ES-I3 (cell line): ENCODE data around the gene SLC1A6.
A peak's percentile ranks its signal among the peaks of the same experiment; 100 is the strongest.
"Not testable (repeated sequence)": the region's sequence is repeated elsewhere in the genome, so short reads cannot be mapped to it uniquely, and the experiment has no call there.

Experiments
- H3K36me3 ChIP-seq: 2 replicates; pipeline ENCODE4 v1.6.1; 2013; ENCODE audit warnings: mild to moderate bottlenecking, low read length, control low read depth, moderate library complexity; ENCODE audit not compliant: insufficient read depth
- H3K4me1 ChIP-seq: 2 replicates; pipeline ENCODE4 v1.6.1; 2013; ENCODE audit warnings: mild to moderate bottlenecking, control low read depth, low read length; ENCODE audit not compliant: insufficient read depth
- H3K9ac ChIP-seq: 2 replicates; pipeline ENCODE4 v1.6.1; 2013; ENCODE audit warnings: low read depth, mild to moderate bottlenecking, low read length, moderate library complexity
- H3K9me3 ChIP-seq: 2 replicates; pipeline ENCODE4 v1.6.1; 2013; ENCODE audit warnings: mild to moderate bottlenecking, low read length, moderate library complexity; ENCODE audit not compliant: control insufficient read depth, insufficient read depth

Gene SLC1A6

GRCh38 chr19:14979476-14980255, at the start of gene SLC1A6:
Gene SLC1A6 (minus strand): TSS chr19:14979864. CDS start chr19:14972910, 6,954 bp downstream.
- Histone ChIP-seq H3K9ac (peak within 1 kb of the TSS; percentile 70), H3K9me3 (no peaks in the 10 kb centered on the region), H3K36me3 (no peaks in the 10 kb centered on the region), H3K4me1 (peaks cover 4% of the 10 kb centered on the region; the same call in 1 of the 2 replicates)

DNA sequence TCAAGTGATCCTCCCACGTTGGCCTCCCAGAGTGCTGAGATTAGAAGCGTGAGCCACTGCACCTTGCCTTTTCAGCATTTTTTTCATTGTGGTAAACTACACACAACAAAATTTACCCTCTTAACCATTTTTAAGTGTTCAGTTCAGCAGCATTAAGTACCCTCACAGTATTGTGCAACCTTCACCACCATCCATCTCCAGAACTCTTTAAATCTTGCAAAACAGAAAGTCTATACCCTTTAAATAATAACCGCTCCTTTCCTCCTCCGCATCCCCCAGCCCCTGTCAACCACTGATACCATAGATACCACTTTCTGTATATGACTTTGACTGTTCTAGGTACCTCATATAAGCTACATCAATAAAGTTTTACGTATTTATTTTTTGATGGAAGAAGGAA, 48.8 kb upstream of the SLC1A6 start:
- Histone ChIP-seq H3K36me3 (no peaks in the 10 kb centered on the region), H3K9me3 (no peaks in the 10 kb centered on the region), H3K9ac (no peak overlapping the region), H3K4me1 (no peaks in the 10 kb centered on the region)

GRCh38 chr19:15025217-15025616, 45.6 kb upstream of the SLC1A6 start:
- Histone ChIP-seq H3K9ac (no peak overlapping the region), H3K4me1 (no peaks in the 10 kb centered on the region), H3K9me3 (no peaks in the 10 kb centered on the region), H3K36me3 (no peaks in the 10 kb centered on the region)

- no peaks in the 10 kb centered on the region for H3K4me1 ChIP-seq
These were observed 43.1 kb upstream of the SLC1A6 start for GRCh38 chr19:15022752-15023151.

DNA sequence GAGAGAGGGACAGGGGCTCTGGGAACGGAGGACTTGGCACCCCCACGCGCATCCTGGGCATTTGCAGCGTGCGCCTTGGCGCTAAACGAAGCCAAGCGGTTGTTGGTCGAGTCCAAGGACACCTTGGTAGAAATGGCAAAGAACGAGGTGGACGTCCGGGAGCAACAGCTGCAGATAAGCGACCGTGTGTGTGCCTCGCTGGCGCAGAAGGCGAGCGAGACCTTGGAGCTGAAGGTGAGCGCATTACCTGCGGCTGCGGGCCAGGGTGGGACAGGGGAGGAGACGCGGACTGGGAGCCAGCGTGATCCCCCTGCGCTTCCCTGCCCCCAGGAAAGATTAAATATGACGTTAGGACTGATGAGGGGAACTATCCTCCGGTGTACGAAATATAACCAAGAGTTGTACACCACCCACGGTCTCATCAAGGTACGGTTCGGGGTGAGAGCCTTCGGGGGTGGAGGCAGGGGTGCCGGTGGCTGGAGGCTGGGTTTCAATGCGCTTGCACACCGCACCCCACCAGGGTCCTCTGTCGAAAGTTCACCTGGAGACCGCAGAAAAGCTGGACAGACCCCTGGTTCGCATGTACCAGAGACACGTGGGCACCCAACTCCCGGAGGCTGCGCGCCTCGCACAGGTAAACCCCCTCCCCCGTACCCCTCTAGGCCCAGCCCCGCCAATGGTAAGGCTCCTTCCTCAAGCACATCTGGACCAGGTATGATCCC, 41.8 kb upstream of the SLC1A6 start:
- H3K4me1 ChIP-seq: no peaks in the 10 kb centered on the region
- no peak overlapping the region for H3K9ac ChIP-seq
- H3K36me3 ChIP-seq: no peaks in the 10 kb centered on the region
- no peaks in the 10 kb centered on the region for H3K9me3 ChIP-seq

More at GRCh38 chr19:15022752-15023151, 43.1 kb upstream of the SLC1A6 start:
- no peaks in the 10 kb centered on the region for H3K36me3 ChIP-seq
- H3K9me3 ChIP-seq: no peaks in the 10 kb centered on the region
- no peak overlapping the region for H3K9ac ChIP-seq

GRCh38 chr19:15018836-15019235, 39.2 kb upstream of the SLC1A6 start:
- not testable (repeated sequence) for H3K36me3 ChIP-seq, H3K9ac ChIP-seq, H3K4me1 ChIP-seq, H3K9me3 ChIP-seq

DNA sequence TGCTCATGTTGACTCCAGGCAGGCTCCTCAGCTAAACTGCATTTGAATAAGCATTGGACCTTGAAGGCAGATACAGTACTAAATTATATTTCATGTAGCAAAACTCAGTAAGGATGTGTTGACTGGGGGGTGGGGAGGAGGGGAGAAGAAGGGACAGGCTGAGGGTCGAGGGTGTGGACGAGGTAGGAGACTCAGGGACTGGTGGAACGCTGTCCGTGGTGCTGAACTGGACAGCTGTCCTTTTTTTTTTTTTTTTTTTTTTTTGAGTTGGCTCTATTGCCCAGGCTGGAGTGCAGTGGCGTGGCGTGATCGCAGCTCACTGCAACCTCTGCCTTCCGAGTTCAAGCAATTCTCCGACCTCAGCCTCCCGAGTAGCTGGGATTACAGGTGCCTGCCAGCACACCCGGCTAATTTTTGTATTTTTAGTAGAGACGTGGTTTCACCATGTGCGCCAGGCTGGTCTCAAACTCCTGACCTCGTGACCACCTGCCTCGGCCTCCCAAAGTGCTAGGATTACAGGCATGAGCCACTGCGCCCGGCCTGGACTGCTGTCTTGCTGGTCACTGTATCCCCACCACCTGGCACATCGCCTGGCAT, 36.4 kb upstream of the SLC1A6 start:
- Histone ChIP-seq H3K4me1 (no peaks in the 10 kb centered on the region), H3K36me3 (no peaks in the 10 kb centered on the region), H3K9me3 (no peaks in the 10 kb centered on the region), H3K9ac (no peak overlapping the region)

GRCh38 chr19:15014579-15014978, 34.9 kb upstream of the SLC1A6 start:
- Histone ChIP-seq H3K36me3 (no peaks in the 10 kb centered on the region), H3K4me1 (no peaks in the 10 kb centered on the region), H3K9me3 (no peaks in the 10 kb centered on the region), H3K9ac (no peak overlapping the region)

GRCh38 chr19:15010501-15011300, 31.0 kb upstream of the SLC1A6 start:
- no peaks in the 10 kb centered on the region for H3K4me1 ChIP-seq
- H3K36me3 ChIP-seq: no peaks in the 10 kb centered on the region
- no peaks in the 10 kb centered on the region for H3K9me3 ChIP-seq
- H3K9ac ChIP-seq: peak overlapping the region; percentile 45; the same call in 1 of the 2 replicates

DNA sequence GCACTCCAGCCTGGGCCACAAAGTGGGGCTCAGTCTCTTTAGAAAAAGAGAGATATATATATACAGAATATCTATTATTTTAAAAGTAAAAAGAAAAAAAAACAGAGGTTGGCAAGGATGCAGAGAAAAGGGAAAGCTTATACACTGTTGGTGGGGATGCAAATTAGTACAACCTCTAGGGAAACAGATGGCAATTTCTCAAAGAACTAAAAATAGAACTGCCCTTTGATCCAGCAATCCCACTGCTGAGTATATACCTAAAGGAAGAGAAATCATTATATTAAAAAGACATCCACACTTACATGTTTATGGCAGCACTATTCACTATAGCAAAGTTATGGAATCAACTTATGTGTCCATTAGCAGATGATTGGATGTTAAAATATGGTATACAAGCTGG, 28.6 kb upstream of the SLC1A6 start:
- Histone ChIP-seq H3K36me3 (no peaks in the 10 kb centered on the region), H3K9ac (no peak overlapping the region), H3K4me1 (no peaks in the 10 kb centered on the region), H3K9me3 (no peaks in the 10 kb centered on the region)

DNA sequence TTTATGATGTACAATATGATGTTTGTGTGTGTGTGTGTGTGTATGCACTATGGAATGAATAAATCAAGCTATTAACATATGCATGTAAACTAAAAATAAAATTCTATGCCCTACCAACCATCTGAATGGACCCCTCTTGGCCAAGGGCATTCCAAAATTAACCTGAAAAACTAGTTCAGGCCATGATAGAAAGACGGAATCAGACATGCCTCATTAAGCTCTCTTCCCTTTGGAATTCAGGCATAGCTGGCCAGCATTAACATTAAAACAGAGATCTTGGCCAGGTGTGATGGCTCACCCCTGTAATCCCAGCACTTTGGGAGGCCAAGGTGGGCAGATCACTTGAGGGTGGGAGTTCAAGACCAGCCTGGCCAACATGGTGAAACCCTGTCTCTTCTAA, 18.3 kb upstream of the SLC1A6 start:
- H3K4me1 ChIP-seq: no peaks in the 10 kb centered on the region
- no peaks in the 10 kb centered on the region for H3K9me3 ChIP-seq
- no peaks in the 10 kb centered on the region for H3K36me3 ChIP-seq
- no peak overlapping the region for H3K9ac ChIP-seq

DNA sequence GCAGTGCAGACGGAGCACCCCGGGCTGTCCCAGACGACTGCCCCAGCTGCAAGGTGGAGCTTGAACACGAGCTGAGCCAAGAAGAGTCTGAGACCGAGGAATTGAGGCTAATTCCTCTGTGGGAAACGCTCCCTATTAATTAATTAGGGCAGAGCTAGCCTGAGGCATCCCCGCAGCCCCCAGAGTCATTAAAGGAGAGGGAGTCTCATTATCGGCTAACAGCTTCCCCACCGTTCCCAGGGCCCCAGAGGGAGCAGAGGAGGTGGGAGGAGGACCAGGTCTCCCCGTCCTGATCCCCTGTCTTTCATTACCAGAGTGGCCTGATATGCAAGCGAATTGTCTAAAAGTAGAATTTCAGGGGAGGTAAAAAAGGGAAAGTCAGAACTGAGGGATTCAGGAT, 13.1 kb upstream of the SLC1A6 start:
- H3K4me1 ChIP-seq: no peaks in the 10 kb centered on the region
- H3K36me3 ChIP-seq: no peaks in the 10 kb centered on the region
- no peak overlapping the region for H3K9ac ChIP-seq
- no peaks in the 10 kb centered on the region for H3K9me3 ChIP-seq

DNA sequence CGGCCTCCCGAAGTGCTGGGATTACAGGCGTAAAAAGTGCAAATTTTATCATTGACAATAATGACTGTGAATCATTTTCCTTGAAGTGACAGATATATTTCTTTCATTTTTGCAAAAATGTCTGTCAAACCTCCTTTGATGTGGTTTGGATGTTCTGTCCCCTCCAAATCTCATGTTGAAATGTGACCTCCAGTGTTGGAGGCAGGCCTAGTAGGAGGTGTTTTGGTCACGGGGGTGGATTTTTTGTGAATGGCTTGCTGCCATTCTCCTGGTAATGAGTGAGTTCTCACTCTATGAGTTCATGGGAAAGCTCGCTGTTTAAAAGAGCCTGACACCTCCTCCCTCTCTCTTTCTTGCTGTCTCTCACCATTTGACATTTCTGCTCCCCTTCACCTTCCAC, 5.5 kb upstream of the SLC1A6 start:
- H3K4me1 ChIP-seq: no peaks in the 10 kb centered on the region
- H3K9ac ChIP-seq: no peak overlapping the region
- H3K9me3 ChIP-seq: no peaks in the 10 kb centered on the region
- H3K36me3 ChIP-seq: no peaks in the 10 kb centered on the region

DNA sequence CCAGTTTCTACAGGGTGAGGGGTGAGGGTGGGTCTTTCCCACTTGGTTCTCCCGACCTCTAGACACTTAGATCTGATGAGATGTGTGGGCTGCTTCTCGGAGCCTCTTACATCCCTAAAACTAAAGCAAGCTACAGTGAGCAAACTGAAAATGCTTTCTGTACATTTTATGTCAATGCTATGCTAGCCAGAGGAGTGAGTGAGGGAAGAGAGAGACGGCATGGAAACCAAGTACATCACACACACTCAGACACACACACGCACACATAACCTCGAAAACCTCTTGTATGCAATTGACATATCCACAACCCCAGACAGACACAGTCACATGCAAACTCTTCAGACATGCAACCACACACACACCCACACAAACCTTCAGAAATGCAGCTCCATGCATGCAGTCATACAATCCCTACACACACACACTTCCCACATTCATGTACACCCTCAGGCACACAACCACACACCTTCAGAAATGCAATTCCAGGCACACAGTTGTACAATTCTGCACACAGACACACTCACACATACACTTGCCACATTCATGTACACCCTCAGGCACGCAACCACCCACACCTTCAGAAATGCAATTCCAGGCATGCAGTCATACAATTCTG, 1.4 kb downstream of the SLC1A6 start:
- Histone ChIP-seq H3K36me3 (no peaks in the 10 kb centered on the region), H3K9me3 (no peaks in the 10 kb centered on the region), H3K4me1 (peaks cover 4% of the 10 kb centered on the region; the same call in 1 of the 2 replicates), H3K9ac (no peak overlapping the region; the same call in 1 of the 2 replicates)
